GM23338 (cell line): ENCODE measurements around the gene ADRB2. TPM values are rescaled to one million over a fixed set of nuclear protein-coding genes. Genes with fewer than 3 reads are reported as not detected.

Source experiments
- ATAC-seq: fragments of 200-7000 bp; cut with Tn5 transposase; 3 replicates; pipeline ENCODE4 v1.9.1; 2020
- DNase-seq: peaks from one replicate; pipeline ENCODE4 v3.0.0-alpha.2; 2015; ENCODE audit warnings: low spot score
- H2AFZ ChIP-seq: fragments of 200-600 bp; sonication (generic); 2 replicates; pipeline ENCODE4 v1.8.0; 2016; ENCODE audit warnings: antibody characterized with exemption, mild to moderate bottlenecking, moderate library complexity
- H3F3A ChIP-seq: fragments of 200-600 bp; sonication (generic); replicated peaks from 2 replicates; pipeline ENCODE4 v1.8.0; 2017; ENCODE audit warnings: antibody characterized with exemption, mixed run types, low read depth
- H3K27ac ChIP-seq: fragments of 200-600 bp; sonication (generic); 2 replicates; pipeline ENCODE4 v1.6.1; 2016; ENCODE audit warnings: low read depth
- H3K27me3 ChIP-seq: fragments of 200-600 bp; sonication (generic); 2 replicates; pipeline ENCODE4 v1.8.0; 2016; ENCODE audit warnings: mild to moderate bottlenecking, mixed run types, moderate library complexity; ENCODE audit not compliant: insufficient read depth
- H3K36me3 ChIP-seq: fragments of 200-600 bp; sonication (generic); 2 replicates; pipeline ENCODE4 v1.8.0; 2016; ENCODE audit warnings: mild to moderate bottlenecking; ENCODE audit not compliant: insufficient read depth
- H3K4me1 ChIP-seq: fragments of 200-600 bp; sonication (generic); 2 replicates; pipeline ENCODE4 v1.8.0; 2016; ENCODE audit warnings: mild to moderate bottlenecking, moderate library complexity; ENCODE audit not compliant: insufficient read depth
- H3K4me2 ChIP-seq: fragments of 200-600 bp; sonication (generic); 2 replicates; pipeline ENCODE4 v1.7.1; 2017; ENCODE audit warnings: mixed run types
- H3K4me3 ChIP-seq: fragments of 200-600 bp; sonication (generic); 2 replicates; pipeline ENCODE4 v1.6.1; 2016; ENCODE audit warnings: mixed run types
- H3K79me2 ChIP-seq: fragments of 200-600 bp; sonication (generic); replicated peaks from 2 replicates; pipeline ENCODE4 v1.8.0; 2017; ENCODE audit warnings: mild to moderate bottlenecking; ENCODE audit not compliant: insufficient read depth
- H3K9me2 ChIP-seq: fragments of 200-600 bp; sonication (generic); 2 replicates; pipeline ENCODE4 v1.8.0; 2017; ENCODE audit not compliant: insufficient read depth
- H4K20me1 ChIP-seq: fragments of 200-600 bp; sonication (generic); replicated peaks from 2 replicates; pipeline ENCODE4 v1.8.0; 2017; ENCODE audit warnings: mild to moderate bottlenecking; ENCODE audit not compliant: insufficient read depth
- H3K27ac Mint-ChIP-seq: 2 replicates; pipeline ENCODE4 v1.8.0; 2020; ENCODE audit warnings: inconsistent platforms, mild to moderate bottlenecking, moderate library complexity, mixed read lengths
- H3K27me3 Mint-ChIP-seq: 3 replicates; pipeline ENCODE4 v1.8.0; 2022; ENCODE audit warnings: low read depth, mild to moderate bottlenecking, moderate library complexity, mixed read lengths, inconsistent platforms; ENCODE audit not compliant: insufficient read depth, poor library complexity
- H3K36me3 Mint-ChIP-seq: 3 replicates; pipeline ENCODE4 v1.8.0; 2021; ENCODE audit warnings: low read depth, mild to moderate bottlenecking, inconsistent platforms, moderate library complexity, mixed read lengths
- H3K4me1 Mint-ChIP-seq: 3 replicates; pipeline ENCODE4 v1.8.0; 2020; ENCODE audit warnings: mild to moderate bottlenecking, inconsistent platforms, mixed read lengths
- H3K4me3 Mint-ChIP-seq: 3 replicates; pipeline ENCODE4 v1.8.0; 2021; ENCODE audit warnings: moderate library complexity, mild to moderate bottlenecking, inconsistent platforms, mixed read lengths
- H3K9me3 Mint-ChIP-seq: 3 replicates; pipeline ENCODE4 v1.8.0; 2020; ENCODE audit warnings: moderate library complexity, mild to moderate bottlenecking, inconsistent platforms, mixed read lengths
- CREB1 ChIP-seq: fragments of 250-450 bp; sonication (Bioruptor Pico); IDR thresholded peaks from 2 replicates; pipeline ENCODE4 v1.5.0; 2020; ENCODE audit warnings: low read depth, mild to moderate bottlenecking, moderate library complexity
- ETS1 ChIP-seq: IDR thresholded peaks from 2 replicates; pipeline ENCODE4 v1.6.1; 2016; ENCODE audit warnings: antibody characterized with exemption
- polyA plus RNA-seq: library from polyadenylated mRNA; unstranded; fragments of >200 nt; fragmentation: Nextera tagmentation; extraction: Ambion mirVana; gene quantifications from 2 replicates; pipeline ENCODE4 v1.2.1, GENCODE V29; 2016
- total RNA-seq: library from RNA; depleted of rRNA; stranded (reverse); fragments of >200 nt; shearing (Covaris generic); gene quantifications from 2 replicates; pipeline ENCODE4 v1.2.3, GENCODE V29; 2014
- TF ChIP-seq, protein P1 (sequence below): fragments of 250-450 bp; sonication (Bioruptor Pico); IDR thresholded peaks from 2 replicates; pipeline ENCODE4 v1.5.0; 2020; ENCODE audit warnings: mild to moderate bottlenecking, moderate library complexity

The ADRB2 gene
- total and polyA plus RNA-seq, 2 experiments from 2014 or later: 0.44 to 1.3 TPM

DNA sequence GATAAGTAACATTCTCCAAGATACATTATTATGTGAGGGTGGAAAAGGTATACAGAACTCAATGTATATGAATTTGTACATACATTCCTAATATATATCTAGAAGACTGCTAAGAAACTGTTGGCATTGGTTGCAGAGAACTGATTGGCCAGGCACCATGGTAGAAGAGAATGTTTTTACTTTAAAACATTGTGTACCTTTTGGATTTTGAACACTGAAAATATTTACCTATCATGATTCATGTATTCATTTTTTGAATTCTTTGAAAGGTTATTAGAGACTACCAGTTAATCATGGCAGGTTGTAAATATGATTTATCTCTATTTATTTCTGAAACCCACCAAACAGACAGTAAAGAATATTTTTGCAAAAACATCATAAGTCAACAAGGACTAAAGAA lies 41.2 kb upstream of the ADRB2 start (continued):
- TF ChIP-seq, protein P1, sequence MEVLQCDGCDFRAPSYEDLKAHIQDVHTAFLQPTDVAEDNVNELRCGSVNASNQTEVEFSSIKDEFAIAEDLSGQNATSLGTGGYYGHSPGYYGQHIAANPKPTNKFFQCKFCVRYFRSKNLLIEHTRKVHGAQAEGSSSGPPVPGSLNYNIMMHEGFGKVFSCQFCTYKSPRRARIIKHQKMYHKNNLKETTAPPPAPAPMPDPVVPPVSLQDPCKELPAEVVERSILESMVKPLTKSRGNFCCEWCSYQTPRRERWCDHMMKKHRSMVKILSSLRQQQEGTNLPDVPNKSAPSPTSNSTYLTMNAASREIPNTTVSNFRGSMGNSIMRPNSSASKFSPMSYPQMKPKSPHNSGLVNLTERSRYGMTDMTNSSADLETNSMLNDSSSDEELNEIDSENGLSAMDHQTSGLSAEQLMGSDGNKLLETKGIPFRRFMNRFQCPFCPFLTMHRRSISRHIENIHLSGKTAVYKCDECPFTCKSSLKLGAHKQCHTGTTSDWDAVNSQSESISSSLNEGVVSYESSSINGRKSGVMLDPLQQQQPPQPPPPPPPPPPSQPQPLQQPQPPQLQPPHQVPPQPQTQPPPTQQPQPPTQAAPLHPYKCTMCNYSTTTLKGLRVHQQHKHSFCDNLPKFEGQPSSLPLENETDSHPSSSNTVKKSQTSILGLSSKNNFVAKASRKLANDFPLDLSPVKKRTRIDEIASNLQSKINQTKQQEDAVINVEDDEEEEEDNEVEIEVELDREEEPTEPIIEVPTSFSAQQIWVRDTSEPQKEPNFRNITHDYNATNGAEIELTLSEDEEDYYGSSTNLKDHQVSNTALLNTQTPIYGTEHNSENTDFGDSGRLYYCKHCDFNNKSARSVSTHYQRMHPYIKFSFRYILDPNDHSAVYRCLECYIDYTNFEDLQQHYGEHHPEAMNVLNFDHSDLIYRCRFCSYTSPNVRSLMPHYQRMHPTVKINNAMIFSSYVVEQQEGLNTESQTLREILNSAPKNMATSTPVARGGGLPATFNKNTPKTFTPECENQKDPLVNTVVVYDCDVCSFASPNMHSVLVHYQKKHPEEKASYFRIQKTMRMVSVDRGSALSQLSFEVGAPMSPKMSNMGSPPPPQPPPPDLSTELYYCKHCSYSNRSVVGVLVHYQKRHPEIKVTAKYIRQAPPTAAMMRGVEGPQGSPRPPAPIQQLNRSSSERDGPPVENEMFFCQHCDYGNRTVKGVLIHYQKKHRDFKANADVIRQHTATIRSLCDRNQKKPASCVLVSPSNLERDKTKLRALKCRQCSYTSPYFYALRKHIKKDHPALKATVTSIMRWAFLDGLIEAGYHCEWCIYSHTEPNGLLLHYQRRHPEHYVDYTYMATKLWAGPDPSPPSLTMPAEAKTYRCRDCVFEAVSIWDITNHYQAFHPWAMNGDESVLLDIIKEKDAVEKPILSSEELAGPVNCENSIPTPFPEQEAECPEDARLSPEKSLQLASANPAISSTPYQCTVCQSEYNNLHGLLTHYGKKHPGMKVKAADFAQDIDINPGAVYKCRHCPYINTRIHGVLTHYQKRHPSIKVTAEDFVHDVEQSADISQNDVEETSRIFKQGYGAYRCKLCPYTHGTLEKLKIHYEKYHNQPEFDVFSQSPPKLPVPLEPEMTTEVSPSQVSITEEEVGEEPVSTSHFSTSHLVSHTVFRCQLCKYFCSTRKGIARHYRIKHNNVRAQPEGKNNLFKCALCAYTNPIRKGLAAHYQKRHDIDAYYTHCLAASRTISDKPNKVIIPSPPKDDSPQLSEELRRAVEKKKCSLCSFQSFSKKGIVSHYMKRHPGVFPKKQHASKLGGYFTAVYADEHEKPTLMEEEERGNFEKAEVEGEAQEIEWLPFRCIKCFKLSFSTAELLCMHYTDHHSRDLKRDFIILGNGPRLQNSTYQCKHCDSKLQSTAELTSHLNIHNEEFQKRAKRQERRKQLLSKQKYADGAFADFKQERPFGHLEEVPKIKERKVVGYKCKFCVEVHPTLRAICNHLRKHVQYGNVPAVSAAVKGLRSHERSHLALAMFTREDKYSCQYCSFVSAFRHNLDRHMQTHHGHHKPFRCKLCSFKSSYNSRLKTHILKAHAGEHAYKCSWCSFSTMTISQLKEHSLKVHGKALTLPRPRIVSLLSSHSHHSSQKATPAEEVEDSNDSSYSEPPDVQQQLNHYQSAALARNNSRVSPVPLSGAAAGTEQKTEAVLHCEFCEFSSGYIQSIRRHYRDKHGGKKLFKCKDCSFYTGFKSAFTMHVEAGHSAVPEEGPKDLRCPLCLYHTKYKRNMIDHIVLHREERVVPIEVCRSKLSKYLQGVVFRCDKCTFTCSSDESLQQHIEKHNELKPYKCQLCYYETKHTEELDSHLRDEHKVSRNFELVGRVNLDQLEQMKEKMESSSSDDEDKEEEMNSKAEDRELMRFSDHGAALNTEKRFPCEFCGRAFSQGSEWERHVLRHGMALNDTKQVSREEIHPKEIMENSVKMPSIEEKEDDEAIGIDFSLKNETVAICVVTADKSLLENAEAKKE (CRISPR knock-in tag): no peak

GRCh38 chr5:148786456-148786855 lies 40.0 kb upstream of the ADRB2 start:
- Histone ChIP-seq H3K27ac (no peak overlapping the region), H3K79me2 (no peaks in the 10 kb centered on the region), H3K4me1 (no peaks in the 10 kb centered on the region), H3K27me3 (no peaks in the 10 kb centered on the region), H2AFZ (no peak overlapping the region), H3F3A (no peaks in the 10 kb centered on the region), H4K20me1 (no peaks in the 10 kb centered on the region), H3K4me3 (no peak overlapping the region), H3K4me2 (no peak overlapping the region), H3K36me3 (no peaks in the 10 kb centered on the region), H3K9me2 (0 out of 2 replicates have a peak, but pooled peaks cover 3% of the 10 kb centered on the region)
- H3K27ac Mint-ChIP-seq: no peak overlapping the region
- no peaks in the 10 kb centered on the region for H3K9me3 Mint-ChIP-seq
- no peak overlapping the region for H3K4me3 Mint-ChIP-seq
- DNase-seq (no peak), ATAC-seq (no peak)
- H3K4me1 Mint-ChIP-seq: no peaks in the 10 kb centered on the region
- peaks cover 2% of the 10 kb centered on the region for H3K27me3 Mint-ChIP-seq
- H3K36me3 Mint-ChIP-seq: no peaks in the 10 kb centered on the region
- TF ChIP-seq ETS1 (no peak), CREB1 (CRISPR knock-in tag) (no peak)

DNA sequence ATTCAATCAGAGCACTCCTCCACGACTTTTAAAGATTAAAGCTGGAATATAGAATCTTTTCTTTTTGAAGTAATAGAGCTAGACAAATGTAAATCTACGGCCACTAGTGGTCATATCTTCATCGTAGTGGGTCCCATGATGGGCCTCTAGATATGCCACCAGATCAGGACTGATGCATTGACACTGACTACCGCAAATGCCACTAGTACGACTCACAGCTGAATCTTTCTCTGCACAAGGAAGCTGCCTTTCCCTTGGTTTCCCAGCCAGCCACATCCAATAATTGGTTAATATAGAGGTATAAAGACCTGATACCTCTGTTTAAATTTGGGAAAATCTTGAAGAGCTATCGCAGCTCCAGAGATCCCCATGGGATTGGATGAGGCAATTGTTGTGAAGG lies 37.8 kb upstream of the ADRB2 start:
- Histone ChIP-seq H3K27me3 (no peaks in the 10 kb centered on the region), H3K27ac (no peak overlapping the region), H4K20me1 (no peaks in the 10 kb centered on the region), H3K4me3 (no peak overlapping the region), H2AFZ (no peak overlapping the region), H3K79me2 (no peaks in the 10 kb centered on the region), H3K4me1 (no peaks in the 10 kb centered on the region), H3K4me2 (no peak overlapping the region), H3K9me2 (no peaks in the 10 kb centered on the region), H3K36me3 (no peaks in the 10 kb centered on the region), H3F3A (no peaks in the 10 kb centered on the region)
- no peaks in the 10 kb centered on the region for H3K4me1 Mint-ChIP-seq
- ATAC-seq (no peak), DNase-seq (no peak)
- H3K27me3 Mint-ChIP-seq: peaks cover 1% of the 10 kb centered on the region
- H3K36me3 Mint-ChIP-seq: no peaks in the 10 kb centered on the region
- H3K9me3 Mint-ChIP-seq: no peaks in the 10 kb centered on the region
- no peak overlapping the region for H3K27ac Mint-ChIP-seq
- H3K4me3 Mint-ChIP-seq: no peak overlapping the region
- TF ChIP-seq, protein P1 (CRISPR knock-in tag): no peak
